Osteocyte (in vitro differentiated cells): Measurements from ENCODE around the gene GDF9. TPM values are rescaled to one million over a fixed set of nuclear protein-coding genes. Genes with fewer than 3 reads are reported as not detected.

Experiments used
- DNase-seq: peaks from one replicate; pipeline ENCODE4 v3.0.0; 2021; ENCODE audit warnings: mixed read lengths; ENCODE audit not compliant: unreplicated experiment; ENCODE audit errors: extremely low spot score
- H3K27ac Mint-ChIP-seq: one replicate; pipeline ENCODE4 v1.8.0; 2021; ENCODE audit warnings: mild to moderate bottlenecking, mixed read lengths; ENCODE audit not compliant: unreplicated experiment
- H3K27me3 Mint-ChIP-seq: one replicate; pipeline ENCODE4 v1.8.0; 2021; ENCODE audit warnings: mixed read lengths; ENCODE audit not compliant: unreplicated experiment
- H3K36me3 Mint-ChIP-seq: one replicate; pipeline ENCODE4 v1.8.0; 2021; ENCODE audit warnings: mixed read lengths; ENCODE audit not compliant: unreplicated experiment
- H3K4me1 Mint-ChIP-seq: one replicate; pipeline ENCODE4 v1.8.0; 2021; ENCODE audit warnings: mixed read lengths; ENCODE audit not compliant: unreplicated experiment
- H3K4me3 Mint-ChIP-seq: one replicate; pipeline ENCODE4 v1.8.0; 2021; ENCODE audit warnings: mild to moderate bottlenecking, moderate library complexity, mixed read lengths; ENCODE audit not compliant: unreplicated experiment
- H3K9me3 Mint-ChIP-seq: one replicate; pipeline ENCODE4 v1.8.0; 2021; ENCODE audit warnings: mixed read lengths; ENCODE audit not compliant: unreplicated experiment
- CTCF ChIP-seq: fragments of 200-600 bp; sonication (generic); IDR thresholded peaks from 2 replicates; pipeline ENCODE4 v1.5.0; 2021; ENCODE audit warnings: antibody characterized with exemption, mild to moderate bottlenecking, moderate library complexity
- total RNA-seq: library from RNA; stranded (reverse); gene quantifications from 2 replicates; pipeline ENCODE4 v1.2.1, GENCODE V29; 2021

The GDF9 gene
- total RNA-seq, 1 donor from 2014 or later: 0.30 TPM

- H3K9me3 Mint-ChIP-seq: no peaks in the 10 kb centered on the region
- peak overlapping the region; percentile 31 for H3K27ac Mint-ChIP-seq
- no peaks in the 10 kb centered on the region for H3K27me3 Mint-ChIP-seq
- H3K4me3 Mint-ChIP-seq: no peak overlapping the region
- DNase-seq: no peak
- peak; percentile 76 for TF ChIP-seq CTCF
- H3K36me3 Mint-ChIP-seq: peaks cover 60% of the 10 kb centered on the region
- no peaks in the 10 kb centered on the region for H3K4me1 Mint-ChIP-seq
Measured at GRCh38 chr5:132883261-132883834, 17.1 kb upstream of the GDF9 start.

- H3K9me3 Mint-ChIP-seq: no peaks in the 10 kb centered on the region
- DNase-seq: no peak
- H3K27ac Mint-ChIP-seq: peak overlapping the region; percentile 42
- TF ChIP-seq CTCF: no peak
- H3K4me3 Mint-ChIP-seq: no peak overlapping the region
- H3K4me1 Mint-ChIP-seq: no peaks in the 10 kb centered on the region
- peaks cover 46% of the 10 kb centered on the region for H3K36me3 Mint-ChIP-seq
- no peaks in the 10 kb centered on the region for H3K27me3 Mint-ChIP-seq
Measured at GRCh38 chr5:132877938-132878337, 11.7 kb upstream of the GDF9 start.

GRCh38 chr5:132877466-132877865 is 11.2 kb upstream of the GDF9 start:
- DNase-seq: no peak
- no peaks in the 10 kb centered on the region for H3K9me3 Mint-ChIP-seq
- H3K36me3 Mint-ChIP-seq: peaks cover 47% of the 10 kb centered on the region
- no peaks in the 10 kb centered on the region for H3K27me3 Mint-ChIP-seq
- no peak for TF ChIP-seq CTCF
- no peak overlapping the region for H3K4me3 Mint-ChIP-seq
- no peak overlapping the region for H3K27ac Mint-ChIP-seq
- no peaks in the 10 kb centered on the region for H3K4me1 Mint-ChIP-seq

GRCh38 chr5:132876020-132876759 is 9.9 kb upstream of the GDF9 start:
- H3K9me3 Mint-ChIP-seq: no peaks in the 10 kb centered on the region
- DNase-seq: no peak
- H3K27me3 Mint-ChIP-seq: no peaks in the 10 kb centered on the region
- H3K4me3 Mint-ChIP-seq: no peak overlapping the region
- H3K36me3 Mint-ChIP-seq: peaks cover 43% of the 10 kb centered on the region
- TF ChIP-seq CTCF: no peak
- no peak overlapping the region for H3K27ac Mint-ChIP-seq
- no peaks in the 10 kb centered on the region for H3K4me1 Mint-ChIP-seq

GRCh38 chr5:132873930-132874271 is 7.6 kb upstream of the GDF9 start:
- H3K4me3 Mint-ChIP-seq: no peak overlapping the region
- no peak for TF ChIP-seq CTCF
- no peak for DNase-seq
- no peak overlapping the region for H3K27ac Mint-ChIP-seq
- no peaks in the 10 kb centered on the region for H3K27me3 Mint-ChIP-seq
- peaks cover 28% of the 10 kb centered on the region for H3K36me3 Mint-ChIP-seq
- H3K4me1 Mint-ChIP-seq: no peaks in the 10 kb centered on the region
- no peaks in the 10 kb centered on the region for H3K9me3 Mint-ChIP-seq
